IMR-90 (cell line): Measurements from ENCODE around the gene MYO5A. TPM values are rescaled to one million over a fixed set of nuclear protein-coding genes. Genes with fewer than 3 reads are reported as not detected.

Source experiments
- ATAC-seq: fragments of 200-7000 bp; cut with Tn5 transposase; 2 replicates; pipeline ENCODE4 v1.9.1; 2020; ENCODE audit warnings: low read depth, mild to moderate bottlenecking, moderate library complexity
- BruUV-seq: library from RNA; stranded (reverse); fragments of 400-500 nt; replicated peaks from 2 replicates; lab custom pipeline; 2021; lab: Mats Ljungman, UMichigan
- CTCF ChIA-PET: fragments of 300-600 bp; formaldehyde crosslinking; extraction: SDS; loops from one replicate; lab custom pipeline; 2021; ENCODE audit warnings: antibody characterized with exemption; lab: Yijun Ruan, JAX
- POLR2A ChIA-PET: fragments of 300-600 bp; sonication (Branson Sonifier 250); formaldehyde crosslinking; loops from one replicate; lab custom pipeline; 2022; ENCODE audit warnings: antibody characterized with exemption; ENCODE audit not compliant: unreplicated experiment; lab: Charles Lee
- DNase-seq: peaks from one replicate; pipeline ENCODE4 v3.0.0; 2013
- H2AFZ ChIP-seq: replicated peaks from 2 replicates; pipeline ENCODE3; 2013; ENCODE audit warnings: low read length, mild to moderate bottlenecking; ENCODE audit not compliant: poor library complexity
- H2AK5ac ChIP-seq: 2 replicates; pipeline ENCODE4 v1.6.1; 2013; ENCODE audit warnings: low read depth, low read length, inconsistent platforms
- H2AK9ac ChIP-seq: replicated peaks from 2 replicates; pipeline ENCODE3; 2013; ENCODE audit warnings: mild to moderate bottlenecking, low read depth, low read length, moderate library complexity; ENCODE audit not compliant: poor library complexity
- H2BK120ac ChIP-seq: 2 replicates; pipeline ENCODE4 v1.6.1; 2013; ENCODE audit warnings: low read depth, low read length, inconsistent platforms
- H2BK15ac ChIP-seq: 3 replicates; pipeline ENCODE4 v1.6.1; 2013; ENCODE audit warnings: low read depth, low read length, inconsistent platforms
- H2BK20ac ChIP-seq: 2 replicates; pipeline ENCODE4 v1.6.1; 2013; ENCODE audit warnings: low read depth, mild to moderate bottlenecking, inconsistent platforms, low read length, moderate library complexity
- H2BK5ac ChIP-seq: 2 replicates; pipeline ENCODE4 v1.6.1; 2013; ENCODE audit warnings: mild to moderate bottlenecking, low read depth, low read length, inconsistent platforms; ENCODE audit not compliant: poor library complexity, severe bottlenecking
- H3K14ac ChIP-seq: replicated peaks from 2 replicates; pipeline ENCODE4 v1.6.1; 2013; ENCODE audit warnings: low read depth, low read length, inconsistent platforms
- H3K18ac ChIP-seq: 2 replicates; pipeline ENCODE4 v1.6.1; 2013; ENCODE audit warnings: low read depth, low read length, control low read depth
- H3K23ac ChIP-seq: 2 replicates; pipeline ENCODE4 v1.6.1; 2013; ENCODE audit warnings: low read depth, low read length, inconsistent platforms
- H3K27ac ChIP-seq: 2 replicates; pipeline ENCODE4 v1.5.1; 2013; ENCODE audit warnings: mild to moderate bottlenecking, control low read depth, low read length; ENCODE audit not compliant: insufficient read depth
- H3K27me3 ChIP-seq: 2 replicates; pipeline ENCODE4 v1.6.1; 2013; ENCODE audit warnings: low read length; ENCODE audit not compliant: control insufficient read depth, insufficient read depth
- H3K36me3 ChIP-seq: 2 replicates; pipeline ENCODE4 v1.6.1; 2013; ENCODE audit warnings: low read length, mixed read lengths; ENCODE audit not compliant: control insufficient read depth, insufficient read depth
- H3K4ac ChIP-seq: 2 replicates; pipeline ENCODE4 v1.6.1; 2013; ENCODE audit warnings: low read depth, low read length, inconsistent platforms
- H3K4me1 ChIP-seq: 2 replicates; pipeline ENCODE4 v1.6.1; 2013; ENCODE audit warnings: low read length, mixed read lengths; ENCODE audit not compliant: control insufficient read depth, insufficient read depth
- H3K4me2 ChIP-seq: 2 replicates; pipeline ENCODE4 v1.6.1; 2013; ENCODE audit warnings: low read depth, mild to moderate bottlenecking, control low read depth, low read length, moderate library complexity
- H3K4me3 ChIP-seq: 2 replicates; pipeline ENCODE4 v1.5.1; 2013; ENCODE audit warnings: low read depth, mild to moderate bottlenecking, control low read depth, low read length, moderate library complexity; ENCODE audit not compliant: insufficient read depth
- H3K56ac ChIP-seq: 2 replicates; pipeline ENCODE4 v1.6.1; 2013; ENCODE audit warnings: low read length, inconsistent platforms; ENCODE audit not compliant: insufficient read depth; ENCODE audit errors: extremely low read depth
- H3K79me1 ChIP-seq, 2 experiments: 2 replicates each; pipeline ENCODE4 v1.6.1; 2013; ENCODE audit warnings: low read length in 2 of 2, inconsistent platforms in 1 of 2, low read depth in 1 of 2
- H3K9ac ChIP-seq: 2 replicates; pipeline ENCODE4 v1.6.1; 2013; ENCODE audit warnings: low read depth, low read length, control low read depth
- H3K9me1 ChIP-seq: 2 replicates; pipeline ENCODE4 v1.6.1; 2013; ENCODE audit warnings: low read length, inconsistent platforms; ENCODE audit not compliant: insufficient read depth
- H3K9me3 ChIP-seq: 2 replicates; pipeline ENCODE4 v1.6.1; 2013; ENCODE audit warnings: low read length; ENCODE audit not compliant: control insufficient read depth, insufficient read depth
- H4K20me1 ChIP-seq: 2 replicates; pipeline ENCODE4 v1.6.1; 2013; ENCODE audit warnings: low read length, inconsistent platforms; ENCODE audit not compliant: insufficient read depth
- H4K5ac ChIP-seq: 2 replicates; pipeline ENCODE4 v1.6.1; 2013; ENCODE audit warnings: mild to moderate bottlenecking, low read depth, low read length, control low read depth
- H4K8ac ChIP-seq, 2 experiments: 2 replicates each; pipeline ENCODE4 v1.6.1; 2013; ENCODE audit warnings: low read depth in 2 of 2, low read length in 2 of 2, control low read depth in 1 of 2, inconsistent platforms in 1 of 2
- H4K91ac ChIP-seq: 2 replicates; pipeline ENCODE4 v1.6.1; 2013; ENCODE audit warnings: low read depth, low read length, inconsistent platforms; ENCODE audit not compliant: insufficient read depth
- BHLHE40 ChIP-seq: fragments of 150-350 bp; IDR thresholded peaks from 2 replicates; pipeline ENCODE4 v1.6.1; 2016; ENCODE audit warnings: mild to moderate bottlenecking, low read depth, low read length
- CEBPB ChIP-seq: IDR thresholded peaks from 2 replicates; pipeline ENCODE4 v1.6.1; 2012; ENCODE audit warnings: low read depth, low read length, improper control_type of control experiment
- CHD1 ChIP-seq: IDR thresholded peaks from 2 replicates; pipeline ENCODE4 v1.6.1; 2012; ENCODE audit warnings: low read depth, low read length, improper control_type of control experiment
- FOS ChIP-seq: fragments of 150-350 bp; IDR thresholded peaks from 2 replicates; pipeline ENCODE4 v1.6.1; 2016; ENCODE audit warnings: low read depth, low read length
- MAFK ChIP-seq: IDR thresholded peaks from 2 replicates; pipeline ENCODE4 v1.6.1; 2012; ENCODE audit warnings: low read depth, low read length, improper control_type of control experiment
- MAZ ChIP-seq: IDR thresholded peaks from 2 replicates; pipeline ENCODE4 v1.6.1; 2012; ENCODE audit warnings: low read depth, mild to moderate bottlenecking, low read length, improper control_type of control experiment, moderate library complexity, borderline replicate concordance
- MXI1 ChIP-seq: IDR thresholded peaks from 2 replicates; pipeline ENCODE4 v1.6.1; 2012; ENCODE audit warnings: low read depth, mild to moderate bottlenecking, low read length, moderate library complexity, borderline replicate concordance
- NFE2L2 ChIP-seq: fragments of 150-350 bp; IDR thresholded peaks from 2 replicates; pipeline ENCODE4 v1.6.1; 2016; ENCODE audit warnings: low read depth, mild to moderate bottlenecking, low read length
- POLR2A ChIP-seq: IDR thresholded peaks from 2 replicates; pipeline ENCODE4 v1.6.1; 2012; ENCODE audit warnings: mild to moderate bottlenecking, low read depth, low read length
- RAD21 ChIP-seq: IDR thresholded peaks from 2 replicates; pipeline ENCODE4 v1.6.1; 2012; ENCODE audit warnings: low read length, improper control_type of control experiment
- RCOR1 ChIP-seq: IDR thresholded peaks from 2 replicates; pipeline ENCODE4 v1.6.1; 2012; ENCODE audit warnings: mild to moderate bottlenecking, low read length, improper control_type of control experiment; ENCODE audit not compliant: insufficient replicate concordance
- RFX5 ChIP-seq: IDR thresholded peaks from 2 replicates; pipeline ENCODE4 v1.8.0; 2012; ENCODE audit warnings: low read depth, mild to moderate bottlenecking, low read length, moderate library complexity
- SMC3 ChIP-seq: fragments of 150-350 bp; IDR thresholded peaks from 2 replicates; pipeline ENCODE4 v1.6.1; 2016; ENCODE audit warnings: low read depth, mild to moderate bottlenecking, antibody characterized with exemption, low read length, moderate library complexity
- USF2 ChIP-seq: fragments of 150-350 bp; IDR thresholded peaks from 2 replicates; pipeline ENCODE4 v1.6.1; 2017; ENCODE audit warnings: mild to moderate bottlenecking, antibody characterized with exemption, low read length, low read depth
- WGBS, 2 experiments: methylation state at CpG; one replicate each; pipeline versions ENCODE4 v1.1.5 to v1.1.7; 2013; ENCODE audit warnings: missing lambda C conversion rate in 2 of 2; ENCODE audit not compliant: insufficient read length in 1 of 2; ENCODE audit errors: extremely low coverage in 2 of 2; 5-methylcytosine and 5-hydroxymethylcytosine counted together
- dilution Hi-C: fragments of 300-500 bp; cut with HindIII; formaldehyde crosslinking; loops from one replicate; pipeline ENCODE4 v1.14.3; 2018; ENCODE audit warnings: low sequenced_read_pairs; ENCODE audit not compliant: unreplicated experiment
- in situ Hi-C: fragments of 300-500 bp; cut with MboI; formaldehyde crosslinking; loops from 3 replicates; pipeline ENCODE4 v1.14.3; 2019; ENCODE audit warnings: low sequenced_read_pairs, inconsistent platforms, mixed read lengths
- intact Hi-C: fragments of 100-400 bp; cut with micrococcal nuclease; formaldehyde crosslinking; loops from 2 replicates; pipeline ENCODE4 v1.10.0; 2022
- polyA plus RNA-seq, 3 experiments: library from polyadenylated mRNA; depleted of rRNA; stranded (reverse); fragments of >200 nt; gene quantifications; 2 replicates each; pipeline ENCODE4 v1.2.3, GENCODE V29; 2012; ENCODE audit warnings: low replicate concordance in 1 of 3
- total RNA-seq: library from RNA; depleted of rRNA; stranded (reverse); fragments of >200 nt; gene quantifications from 2 replicates; pipeline ENCODE4 v1.2.3, GENCODE V29; 2012
- TF ChIP-seq, protein P1 (sequence below): fragments of 150-350 bp; IDR thresholded peaks from 2 replicates; pipeline ENCODE4 v1.6.1; 2016; ENCODE audit warnings: low read depth, mild to moderate bottlenecking, low read length, moderate library complexity, borderline replicate concordance
- TF ChIP-seq, protein P2 (sequence below): conservative IDR thresholded peaks from 2 replicates; pipeline ENCODE4 v1.5.1; 2012; ENCODE audit warnings: mild to moderate bottlenecking, low read depth, low read length, improper control_type of control experiment

The MYO5A gene
- total and polyA plus RNA-seq, 2 of the 4 experiments (the other 2 are of a cell fraction), result 19.4 to 69.2 TPM

GRCh38 chr15:52317688-52318087 is 211.0 kb downstream of the MYO5A start:
- H4K8ac ChIP-seq, result no peak overlapping the region
- H2BK120ac ChIP-seq, result no peak overlapping the region
- H3K56ac ChIP-seq, result no peak overlapping the region
- H3K23ac ChIP-seq, result no peak overlapping the region
- H3K27me3 ChIP-seq, result no peaks in the 10 kb centered on the region
- no peak overlapping the region for H3K4me2 ChIP-seq
- no peak for DNase-seq
- H4K5ac ChIP-seq, result no peak overlapping the region
- H4K20me1 ChIP-seq, result no peaks in the 10 kb centered on the region
- POLR2A ChIA-PET, result no interaction called here
- no peak overlapping the region for H3K14ac ChIP-seq
- ATAC-seq, result no peak
- dilution Hi-C loops (no loop called here), intact Hi-C loops (no loop called here), in situ Hi-C loops (no loop called here)
- H2AFZ ChIP-seq, result no peak overlapping the region
- no peak overlapping the region for H2AK5ac ChIP-seq
- BruUV-seq, result no TSS peak
- no peak overlapping the region for H2BK5ac ChIP-seq
- H3K27ac ChIP-seq, result no peak overlapping the region
- no peak overlapping the region for H3K4me3 ChIP-seq
- no peak overlapping the region for H2BK20ac ChIP-seq
- TF ChIP-seq MAZ, result no peak
- TF ChIP-seq RFX5, result no peak
- no peak for TF ChIP-seq CEBPB
- TF ChIP-seq POLR2A, result no peak
- no peak for TF ChIP-seq MXI1
- TF ChIP-seq BHLHE40, result no peak
- no peak for TF ChIP-seq SMC3
- TF ChIP-seq RCOR1, result no peak
- TF ChIP-seq MAFK, result no peak
- TF ChIP-seq, protein P1, sequence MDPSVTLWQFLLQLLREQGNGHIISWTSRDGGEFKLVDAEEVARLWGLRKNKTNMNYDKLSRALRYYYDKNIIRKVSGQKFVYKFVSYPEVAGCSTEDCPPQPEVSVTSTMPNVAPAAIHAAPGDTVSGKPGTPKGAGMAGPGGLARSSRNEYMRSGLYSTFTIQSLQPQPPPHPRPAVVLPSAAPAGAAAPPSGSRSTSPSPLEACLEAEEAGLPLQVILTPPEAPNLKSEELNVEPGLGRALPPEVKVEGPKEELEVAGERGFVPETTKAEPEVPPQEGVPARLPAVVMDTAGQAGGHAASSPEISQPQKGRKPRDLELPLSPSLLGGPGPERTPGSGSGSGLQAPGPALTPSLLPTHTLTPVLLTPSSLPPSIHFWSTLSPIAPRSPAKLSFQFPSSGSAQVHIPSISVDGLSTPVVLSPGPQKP, result no peak
- TF ChIP-seq USF2, result no peak
- no peak for TF ChIP-seq RAD21
- TF ChIP-seq FOS, result no peak
- TF ChIP-seq CHD1, result no peak
- TF ChIP-seq NFE2L2, result no peak
- TF ChIP-seq, protein P2, sequence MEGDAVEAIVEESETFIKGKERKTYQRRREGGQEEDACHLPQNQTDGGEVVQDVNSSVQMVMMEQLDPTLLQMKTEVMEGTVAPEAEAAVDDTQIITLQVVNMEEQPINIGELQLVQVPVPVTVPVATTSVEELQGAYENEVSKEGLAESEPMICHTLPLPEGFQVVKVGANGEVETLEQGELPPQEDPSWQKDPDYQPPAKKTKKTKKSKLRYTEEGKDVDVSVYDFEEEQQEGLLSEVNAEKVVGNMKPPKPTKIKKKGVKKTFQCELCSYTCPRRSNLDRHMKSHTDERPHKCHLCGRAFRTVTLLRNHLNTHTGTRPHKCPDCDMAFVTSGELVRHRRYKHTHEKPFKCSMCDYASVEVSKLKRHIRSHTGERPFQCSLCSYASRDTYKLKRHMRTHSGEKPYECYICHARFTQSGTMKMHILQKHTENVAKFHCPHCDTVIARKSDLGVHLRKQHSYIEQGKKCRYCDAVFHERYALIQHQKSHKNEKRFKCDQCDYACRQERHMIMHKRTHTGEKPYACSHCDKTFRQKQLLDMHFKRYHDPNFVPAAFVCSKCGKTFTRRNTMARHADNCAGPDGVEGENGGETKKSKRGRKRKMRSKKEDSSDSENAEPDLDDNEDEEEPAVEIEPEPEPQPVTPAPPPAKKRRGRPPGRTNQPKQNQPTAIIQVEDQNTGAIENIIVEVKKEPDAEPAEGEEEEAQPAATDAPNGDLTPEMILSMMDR, result no peak
- H3K9ac ChIP-seq, result no peak overlapping the region
- H3K79me1 ChIP-seq, result no peaks in the 10 kb centered on the region
- H3K18ac ChIP-seq, result no peak overlapping the region
- no peak overlapping the region for H2AK9ac ChIP-seq
- no peak overlapping the region for H2BK15ac ChIP-seq
- peaks cover 15% of the 10 kb centered on the region for H3K36me3 ChIP-seq
- no peaks in the 10 kb centered on the region for H3K9me3 ChIP-seq
- CTCF ChIA-PET, result no interaction called here
- WGBS, 2 experiments, result no CpG with 5 or more reads among the region's 2 CpGs
- H3K4me1 ChIP-seq, result no peaks in the 10 kb centered on the region
- no peak overlapping the region for H3K4ac ChIP-seq
- peaks cover 7% of the 10 kb centered on the region for H3K9me1 ChIP-seq
- H4K91ac ChIP-seq, result no peak overlapping the region
